Measurements from ENCODE around the gene SKA1.

The SKA1 gene, protein sequence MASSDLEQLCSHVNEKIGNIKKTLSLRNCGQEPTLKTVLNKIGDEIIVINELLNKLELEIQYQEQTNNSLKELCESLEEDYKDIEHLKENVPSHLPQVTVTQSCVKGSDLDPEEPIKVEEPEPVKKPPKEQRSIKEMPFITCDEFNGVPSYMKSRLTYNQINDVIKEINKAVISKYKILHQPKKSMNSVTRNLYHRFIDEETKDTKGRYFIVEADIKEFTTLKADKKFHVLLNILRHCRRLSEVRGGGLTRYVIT

DNA sequence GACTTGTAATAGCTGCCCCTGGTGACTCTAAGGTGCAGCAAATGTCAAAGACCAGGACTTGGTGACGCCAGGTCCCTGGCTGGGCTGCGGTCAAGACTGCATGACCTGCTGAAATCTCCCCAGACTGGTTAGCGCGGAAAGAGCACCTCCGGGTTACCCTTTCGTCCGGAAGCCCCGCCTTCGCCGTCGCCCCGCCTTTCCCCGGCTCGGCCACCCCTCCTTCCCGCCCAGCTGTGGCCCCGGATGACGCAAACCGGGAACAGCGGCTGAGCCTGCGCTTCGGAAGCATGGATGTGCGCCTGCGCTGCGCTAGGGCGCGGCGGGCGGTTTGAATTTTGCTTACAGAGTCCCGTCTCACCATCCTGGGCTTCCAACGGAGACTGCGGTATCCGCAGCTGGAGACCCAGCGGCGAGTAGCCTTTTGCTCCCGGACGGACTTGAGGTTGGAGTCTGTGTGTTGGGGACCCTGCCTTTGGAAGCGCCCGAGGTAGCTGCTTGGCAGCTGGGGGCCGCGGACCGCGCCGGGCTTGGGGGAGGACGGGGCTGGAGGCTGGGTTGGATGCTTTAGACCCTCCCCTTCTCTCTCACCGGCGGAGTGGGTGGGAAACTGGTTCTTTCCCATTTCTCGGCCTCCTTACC is at the start of gene SKA1:
Gene SKA1 (plus strand): TSS at position 294 of the 639 bp plus-strand sequence. CDS start 785 bp downstream, outside the sequence.
- DNase-seq, result peak; percentile 95

DNA sequence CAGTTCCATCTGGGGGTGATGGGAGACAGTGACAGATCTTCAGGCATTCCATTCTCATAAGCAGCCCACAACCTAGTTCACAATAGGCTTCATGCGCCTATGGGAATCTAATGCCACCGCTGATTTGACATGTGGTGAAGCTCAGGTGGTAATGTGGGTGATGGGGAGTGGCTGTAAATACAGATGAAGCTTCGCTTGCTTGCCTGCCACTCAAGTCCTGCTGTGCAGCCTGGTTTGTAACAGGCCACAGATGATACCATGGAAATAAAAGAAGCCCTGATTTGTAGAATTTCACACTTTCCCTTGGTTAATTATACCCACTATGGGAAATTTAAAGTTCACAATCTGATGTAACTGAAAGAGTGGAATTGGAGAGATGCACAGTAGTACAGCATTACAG is 46.9 kb upstream of the SKA1 start:
- DNase-seq, result no peak

DNA sequence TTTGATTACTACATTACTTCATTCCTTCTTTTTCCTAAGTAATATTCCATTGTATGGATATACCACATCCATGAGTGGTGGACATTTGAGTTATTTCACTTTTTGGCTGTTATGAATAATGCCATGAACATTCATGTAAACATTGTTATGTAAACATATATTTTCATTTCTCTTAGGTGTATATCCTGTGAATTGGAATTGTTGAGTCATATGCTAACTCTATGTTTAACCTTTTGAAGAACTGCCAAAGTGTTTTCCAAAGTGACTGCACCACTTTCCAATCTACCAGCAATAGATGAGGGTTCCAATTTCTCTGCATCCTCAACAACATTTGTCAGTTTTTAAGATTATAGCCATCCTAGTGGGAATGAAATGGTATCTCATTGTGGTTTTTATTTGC is 44.7 kb upstream of the SKA1 start:
- no peak for DNase-seq

DNA sequence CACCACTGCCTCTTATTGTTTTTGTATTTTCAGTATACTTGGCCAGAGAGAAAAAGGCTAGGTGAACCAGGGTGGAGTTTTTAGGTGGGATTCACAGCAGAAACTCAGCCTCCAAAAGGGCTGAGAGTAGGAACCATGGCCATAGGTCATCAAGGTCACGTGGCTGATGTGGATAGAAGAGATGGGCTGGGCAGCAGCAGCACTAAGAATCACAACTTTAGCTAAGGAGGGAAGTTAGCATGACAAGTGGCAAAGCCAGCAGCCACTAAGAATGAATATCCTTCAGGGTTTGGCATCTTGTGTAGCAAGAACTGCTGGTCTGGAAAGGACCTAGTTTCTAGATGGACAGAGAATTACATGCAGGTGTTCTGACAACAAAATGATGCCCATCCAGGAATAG is 43.2 kb upstream of the SKA1 start:
- DNase-seq, result no peak

DNA sequence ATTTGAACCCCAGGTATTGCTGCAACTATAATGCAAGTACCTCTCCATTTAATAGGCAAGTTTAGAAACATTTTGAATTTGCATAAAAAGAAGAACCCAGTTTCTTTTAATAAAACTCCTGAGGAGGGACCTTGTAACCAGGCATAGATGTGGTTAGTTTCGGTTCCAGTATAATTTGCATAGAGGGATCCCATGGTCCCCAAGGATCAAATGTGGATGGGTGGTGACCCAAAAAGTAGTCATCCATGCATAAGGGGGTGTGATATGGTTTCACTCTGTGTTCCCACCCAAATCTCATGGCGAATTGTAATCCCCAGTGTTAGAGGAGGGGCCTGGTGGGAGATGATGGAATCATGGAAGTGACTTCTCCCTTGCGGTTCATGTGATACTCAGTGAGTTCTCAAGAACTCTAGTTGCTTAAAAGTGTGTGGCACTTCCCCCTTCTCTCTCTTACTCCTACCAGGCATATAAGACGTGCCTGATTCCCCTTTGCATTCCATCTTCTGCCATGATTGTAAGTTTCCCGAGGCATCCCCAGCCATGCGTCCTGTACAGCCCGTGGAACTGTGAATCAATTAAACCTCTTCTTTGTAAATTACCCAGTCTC is 40.2 kb upstream of the SKA1 start:
- DNase-seq, result no peak

DNA sequence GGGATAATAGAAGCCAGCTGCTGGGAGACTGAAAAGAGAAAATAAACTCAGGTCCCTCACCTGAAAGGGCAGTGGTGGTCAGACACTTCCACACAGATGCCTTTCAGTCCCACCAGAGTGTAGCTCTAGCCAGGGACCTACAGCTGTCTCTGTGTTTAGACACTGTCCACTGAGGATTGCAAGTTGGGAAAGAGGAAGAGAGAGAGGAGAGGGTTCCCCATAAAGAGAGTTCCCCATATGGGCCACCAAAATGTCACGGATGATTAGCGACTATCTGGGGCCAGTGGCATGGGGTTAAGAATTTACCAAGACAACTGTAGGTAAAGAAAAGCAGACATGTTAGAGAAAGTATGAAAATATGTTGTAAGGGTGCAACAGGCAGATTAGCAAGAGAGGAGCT is 36.7 kb upstream of the SKA1 start:
- no peak for DNase-seq

DNA sequence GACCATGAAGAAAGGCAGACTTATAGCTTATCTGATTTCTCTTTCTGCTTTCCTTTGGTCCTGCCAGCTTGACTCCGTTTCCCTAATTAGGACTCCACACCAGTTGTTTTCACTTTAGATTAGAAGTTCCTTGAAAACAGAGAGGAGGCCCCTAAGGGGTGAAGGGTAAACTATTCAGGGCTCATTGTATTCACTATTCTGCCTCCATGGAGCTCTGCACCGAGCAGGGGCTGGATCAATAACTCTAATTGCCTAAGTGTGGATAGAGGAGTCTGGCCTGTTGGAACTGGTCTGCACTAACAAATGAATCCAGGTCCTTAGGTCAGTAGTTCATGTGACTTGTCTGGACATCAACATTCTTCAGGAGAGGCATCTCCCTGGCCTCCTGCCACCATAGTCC is 36.1 kb upstream of the SKA1 start:
- DNase-seq, result no peak

DNA sequence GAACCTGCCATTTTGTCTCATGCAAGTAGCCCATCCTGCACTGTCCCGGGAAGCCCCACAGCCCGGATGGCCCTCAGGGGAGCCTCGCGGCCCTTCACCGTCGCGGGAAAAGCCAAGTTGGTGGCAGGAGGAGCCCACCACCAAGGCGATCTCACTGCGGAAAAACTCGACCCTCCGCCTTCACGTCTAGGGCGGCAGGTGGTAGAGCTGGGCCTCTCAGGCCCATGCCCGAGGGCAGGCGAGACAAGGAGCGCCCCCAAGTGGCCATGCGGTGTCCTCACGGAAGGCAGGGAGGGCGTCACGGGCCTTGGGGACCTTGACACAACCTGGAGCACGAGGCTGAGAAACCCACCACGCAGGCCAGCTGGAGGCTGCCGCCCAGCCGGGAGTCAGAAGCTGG is 34.8 kb upstream of the SKA1 start:
- DNase-seq, result no peak

DNA sequence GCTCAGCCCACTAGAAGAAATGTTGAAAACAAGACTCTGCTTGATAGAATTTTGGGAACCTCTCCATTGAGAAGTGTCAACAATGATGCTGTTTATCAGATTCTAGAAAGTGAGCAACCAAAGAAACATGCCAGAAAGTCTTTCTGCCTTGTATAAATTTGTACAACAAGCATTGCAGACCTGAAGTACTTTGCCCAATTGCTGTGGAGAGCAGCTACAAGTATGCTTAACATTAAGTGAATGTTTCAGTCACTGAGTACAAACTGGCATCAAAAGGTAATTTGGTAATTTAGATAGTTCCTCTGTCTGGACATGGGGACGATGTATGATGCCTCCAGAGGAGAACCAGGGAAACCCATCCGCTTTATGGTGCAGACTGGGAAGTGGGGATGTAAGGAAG is 33.4 kb upstream of the SKA1 start:
- DNase-seq, result no peak

DNA sequence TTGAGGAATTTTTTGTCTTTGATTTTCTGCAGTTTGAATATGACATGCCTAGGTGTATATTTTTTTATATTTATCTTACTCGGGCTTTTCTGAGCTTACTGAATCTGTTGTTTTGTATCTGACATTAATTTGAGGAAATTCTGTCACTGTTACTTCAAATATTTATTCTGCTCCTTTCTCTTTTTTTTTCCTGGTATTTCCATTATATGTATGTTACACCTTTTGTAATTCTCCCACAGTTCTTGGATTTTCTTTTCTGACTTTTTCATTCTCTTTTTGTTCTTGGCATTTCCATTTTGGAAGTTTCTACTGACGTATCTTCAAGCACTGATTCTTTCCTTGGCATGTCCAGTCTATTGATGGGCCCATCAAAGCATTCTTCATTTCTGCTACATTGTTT is 24.1 kb upstream of the SKA1 start:
- DNase-seq, result no peak

DNA sequence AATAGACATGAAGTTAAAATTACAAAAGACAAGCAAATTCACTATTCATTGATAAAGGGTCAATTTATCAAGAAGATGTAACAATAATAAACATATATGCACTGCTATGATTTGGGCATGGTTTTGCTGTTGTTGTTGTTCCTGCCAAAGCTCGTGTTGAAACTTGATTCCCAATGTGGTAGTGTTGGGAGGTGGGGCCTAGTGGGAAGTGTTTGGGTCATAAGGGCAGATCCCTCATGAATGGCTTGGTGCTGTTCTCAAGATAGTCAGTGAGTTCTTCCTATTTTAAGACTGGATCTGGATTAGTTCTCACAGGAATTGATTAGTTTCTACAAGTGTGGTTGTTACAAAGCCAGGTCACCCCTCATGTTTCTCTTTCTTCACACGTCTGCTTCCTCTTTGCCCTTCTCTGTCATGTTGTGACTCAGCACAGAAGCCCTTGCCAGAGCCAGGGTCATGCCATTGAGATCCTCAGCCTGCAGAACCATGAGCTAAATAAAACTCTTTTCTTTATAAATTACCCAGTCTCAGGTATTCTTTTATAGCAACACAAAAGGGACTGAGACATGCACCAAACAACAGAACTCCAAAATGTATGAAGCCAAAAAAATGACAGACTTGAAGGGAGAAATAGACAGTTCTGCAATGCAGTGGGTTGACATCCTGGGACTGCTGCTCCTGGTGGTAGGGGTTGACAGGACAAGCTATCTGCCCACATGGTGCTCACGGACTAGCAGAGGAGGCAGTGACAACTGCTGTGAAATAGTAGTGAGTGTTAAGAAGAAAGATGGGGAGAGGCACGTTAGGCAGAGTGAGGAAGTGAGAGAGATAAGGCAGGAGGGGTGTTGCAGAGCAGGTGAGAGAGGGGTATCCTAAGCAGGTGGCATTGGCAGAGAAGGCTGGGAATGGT is 18.6 kb upstream of the SKA1 start:
- DNase-seq, result peak; percentile 14

DNA sequence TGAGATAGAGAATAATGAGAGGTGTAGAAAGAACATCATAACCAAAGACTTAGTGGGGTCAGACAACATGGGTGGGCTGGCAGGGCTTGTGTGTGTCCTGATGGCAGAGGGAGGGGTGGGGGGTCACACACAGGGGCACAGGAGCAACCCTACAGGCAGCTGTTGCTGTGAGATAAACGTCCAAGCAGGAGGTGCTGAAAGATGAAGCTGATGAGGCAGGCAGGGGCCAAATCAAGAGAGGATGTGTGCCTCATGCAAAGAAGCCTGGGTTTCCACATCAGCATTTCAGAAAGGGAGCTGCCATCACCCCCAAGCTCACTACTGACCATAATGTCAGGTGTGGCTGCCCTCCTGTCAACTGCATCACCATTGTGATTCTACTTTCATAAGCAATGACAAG is 16.0 kb upstream of the SKA1 start:
- DNase-seq, result no peak

DNA sequence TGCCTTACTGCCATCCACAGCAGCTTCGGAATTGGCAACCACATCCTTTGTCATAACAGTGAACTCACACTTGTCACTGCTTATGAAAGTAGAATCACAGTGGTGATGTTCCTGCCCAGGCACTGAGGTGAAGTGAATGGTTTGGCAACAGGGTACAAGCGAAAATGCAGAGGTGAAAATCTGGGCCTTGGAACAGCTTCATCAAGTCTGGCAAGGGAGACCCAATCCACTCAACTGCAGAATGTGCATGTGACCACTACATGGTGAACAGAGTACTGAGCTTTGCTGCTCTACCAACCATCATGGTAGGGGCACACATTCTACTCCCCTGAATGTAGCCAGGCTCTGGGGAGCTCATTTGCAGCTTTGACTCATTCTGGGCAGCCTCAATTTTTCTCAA is 15.0 kb upstream of the SKA1 start:
- no peak for DNase-seq

DNA sequence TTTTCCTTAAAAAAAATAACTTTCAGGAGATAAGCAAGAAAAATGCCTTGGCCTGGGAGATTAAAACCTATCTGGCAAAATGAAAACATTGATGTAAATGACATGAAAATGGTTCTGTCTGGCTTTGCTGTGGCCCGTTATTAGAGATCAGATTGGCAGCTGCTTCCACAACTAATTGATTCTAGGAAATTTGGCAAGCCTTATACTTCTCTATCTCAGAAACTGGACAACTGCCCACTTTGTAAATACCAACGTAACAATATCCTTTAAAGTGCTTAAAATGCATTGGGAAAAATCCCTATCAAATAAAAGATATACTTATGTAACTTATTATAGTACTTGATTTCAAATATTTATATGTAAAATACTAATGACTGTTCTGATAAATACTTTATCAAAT is 14.2 kb upstream of the SKA1 start:
- DNase-seq, result no peak

DNA sequence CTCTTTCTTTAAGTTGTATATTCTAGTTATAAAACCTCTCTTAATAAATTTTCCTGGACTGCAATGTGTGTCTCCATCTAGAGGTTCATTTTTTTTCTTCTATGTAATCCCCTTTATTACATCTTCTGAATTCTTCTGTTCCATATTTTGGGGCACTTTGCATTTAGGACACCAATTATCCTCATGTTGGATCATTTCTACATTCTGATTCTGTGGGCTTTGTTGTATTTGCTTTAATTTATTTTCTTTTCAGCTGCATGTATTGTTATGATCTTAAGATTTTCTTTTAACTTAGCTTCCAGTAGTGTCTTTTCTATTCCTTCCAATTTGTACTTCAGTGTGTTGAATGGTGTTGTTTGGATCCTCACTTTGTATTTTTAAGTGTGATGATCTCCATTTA is 5.2 kb upstream of the SKA1 start:
- no peak for DNase-seq

DNA sequence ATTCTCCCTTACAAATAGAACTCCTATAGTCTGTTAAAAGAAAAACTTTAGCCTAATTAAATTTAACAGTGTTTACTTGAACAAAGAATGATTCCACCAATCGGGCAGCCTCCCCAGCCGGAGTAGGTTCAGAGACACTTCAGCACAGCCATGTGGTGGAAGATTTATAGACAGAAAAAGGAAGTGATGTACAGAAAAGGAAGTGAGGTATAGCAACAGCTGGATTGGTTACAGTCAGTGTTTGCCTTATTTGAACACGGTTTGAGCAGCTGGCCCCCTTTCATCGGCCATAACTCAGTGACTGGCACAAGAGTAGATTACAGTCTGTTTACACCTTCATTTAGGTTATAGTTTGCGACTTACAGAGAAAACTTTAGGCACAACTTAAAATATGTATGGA is 2.1 kb upstream of the SKA1 start:
- DNase-seq, result no peak

DNA sequence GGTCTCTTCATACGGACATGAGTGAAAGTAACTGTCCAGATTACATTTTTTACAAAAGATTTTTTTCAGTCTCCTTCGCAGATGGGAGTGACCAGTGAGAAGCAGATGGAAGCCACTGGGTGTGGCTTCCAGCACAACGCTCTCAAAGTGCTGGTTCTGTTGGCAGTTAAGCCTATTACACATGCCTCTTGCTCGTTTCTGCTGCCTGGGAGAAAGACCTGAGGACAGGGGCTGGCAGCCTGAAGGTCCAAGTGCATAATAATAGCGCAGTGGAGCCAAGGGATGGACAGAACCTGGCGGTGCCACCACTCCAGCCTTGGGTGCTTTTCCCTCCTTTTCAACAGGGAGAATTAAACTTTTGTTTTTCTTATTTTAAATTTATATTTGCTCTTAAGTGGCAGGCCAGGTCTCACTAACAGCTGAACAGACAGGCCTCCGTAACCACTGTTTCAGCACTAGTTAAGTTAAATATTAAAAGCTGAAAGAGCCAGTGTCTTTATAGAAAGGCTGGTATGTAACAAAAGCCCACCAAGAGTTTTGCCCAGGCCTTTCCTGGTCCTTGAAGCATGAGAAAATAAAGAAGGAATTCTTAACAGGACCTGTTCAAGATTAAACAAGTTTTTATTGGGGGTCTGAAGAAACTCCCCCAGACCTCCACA is 1.2 kb upstream of the SKA1 start:
- no peak for DNase-seq

DNA sequence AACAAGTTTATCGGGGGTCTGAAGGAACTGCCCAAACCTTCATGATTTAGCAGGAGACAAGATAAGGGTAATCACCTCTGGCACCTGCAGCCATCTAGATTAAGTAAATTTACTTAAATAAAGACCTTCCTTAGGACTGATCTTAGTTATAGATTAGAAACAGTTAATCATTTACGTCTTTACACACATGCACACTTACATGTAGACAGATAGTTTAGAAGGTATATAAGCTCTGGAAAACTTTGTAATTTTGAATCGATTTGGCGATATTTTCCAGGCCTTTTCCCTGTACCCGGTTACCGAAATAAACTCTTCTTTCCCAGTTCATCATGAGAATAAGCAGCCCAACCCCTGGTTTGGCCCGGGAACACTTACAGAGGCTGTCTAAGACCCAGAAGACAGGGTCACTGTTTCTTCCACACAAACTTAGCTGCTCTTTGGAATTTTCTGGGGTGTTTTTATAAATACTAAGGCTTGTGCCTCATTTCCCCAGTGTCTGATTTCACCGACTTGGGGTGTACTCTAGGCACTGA is 560 bp upstream of the SKA1 start:
- DNase-seq, result no peak

DNA sequence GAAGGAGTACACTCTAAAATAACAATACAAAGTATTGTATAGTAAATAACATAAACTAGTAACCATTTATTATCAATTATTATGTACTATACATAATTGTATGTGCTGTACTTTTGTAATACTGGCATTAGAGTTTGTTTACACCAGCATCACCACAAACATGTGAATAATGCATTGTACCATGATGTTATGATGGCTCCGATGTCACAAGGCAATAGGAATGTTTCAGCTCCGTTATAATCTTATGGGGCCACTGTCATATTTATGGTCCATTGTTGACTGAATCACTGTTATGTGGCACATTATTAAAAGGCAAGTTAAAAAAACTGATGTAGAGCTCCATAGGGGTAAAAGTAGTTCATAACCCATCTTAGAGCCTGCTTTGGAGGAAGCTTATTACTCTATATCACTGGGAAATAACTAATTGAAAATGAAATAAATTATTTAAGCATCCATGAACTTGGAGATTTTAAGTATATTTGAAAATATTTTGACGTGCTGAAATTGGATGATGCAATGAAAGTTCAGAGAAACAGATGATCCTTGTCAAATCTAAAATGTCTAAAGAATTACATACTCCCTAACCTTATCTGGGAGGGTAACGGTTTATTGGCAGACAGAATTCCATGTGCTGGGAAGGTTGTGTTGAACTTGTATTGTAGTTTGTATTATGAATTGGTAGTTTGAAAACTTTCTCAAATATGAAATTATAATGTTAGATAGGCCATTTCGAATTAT is 2.4 kb downstream of the SKA1 start:
- DNase-seq, result peak; percentile 26

DNA sequence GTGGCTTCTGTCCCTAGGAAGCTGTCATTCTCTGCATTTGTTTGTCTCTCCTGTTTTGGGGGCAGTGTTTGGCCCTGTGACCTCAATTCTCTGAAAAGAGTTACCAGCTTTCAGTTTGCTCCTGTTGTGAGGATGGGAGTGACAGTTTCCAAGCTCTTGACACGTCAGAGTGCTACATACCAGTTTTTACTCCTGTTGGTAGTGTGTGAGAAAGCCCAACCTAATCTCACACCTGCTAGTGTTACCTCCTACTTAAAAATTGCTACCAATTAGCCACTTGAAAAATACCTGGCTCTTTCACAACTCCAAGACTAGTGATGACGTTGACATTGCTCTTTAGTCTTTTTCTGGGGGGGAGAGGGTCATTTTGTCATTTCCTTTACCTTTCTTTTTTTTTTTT is 14.1 kb downstream of the SKA1 start:
- no peak for DNase-seq

DNA sequence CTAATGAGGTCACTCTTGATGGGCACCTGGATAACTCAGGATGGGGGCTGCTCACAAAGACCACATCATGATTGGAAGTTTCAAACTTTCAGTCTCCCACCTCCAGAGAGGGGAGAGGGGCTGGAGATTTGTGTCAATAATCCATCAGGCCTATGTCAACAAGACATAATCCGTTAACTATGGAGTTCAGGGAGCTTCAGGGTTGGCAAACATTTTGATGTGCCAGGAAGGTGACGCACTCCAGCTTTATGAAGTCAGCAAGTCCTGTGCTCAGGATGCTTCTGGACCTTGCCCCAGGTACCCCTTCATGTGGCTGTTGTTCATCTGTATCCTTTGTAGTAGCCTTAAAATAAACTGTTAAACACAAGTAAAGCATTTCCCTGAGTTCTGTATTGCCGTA is 19.0 kb downstream of the SKA1 start:
- no peak for DNase-seq

DNA sequence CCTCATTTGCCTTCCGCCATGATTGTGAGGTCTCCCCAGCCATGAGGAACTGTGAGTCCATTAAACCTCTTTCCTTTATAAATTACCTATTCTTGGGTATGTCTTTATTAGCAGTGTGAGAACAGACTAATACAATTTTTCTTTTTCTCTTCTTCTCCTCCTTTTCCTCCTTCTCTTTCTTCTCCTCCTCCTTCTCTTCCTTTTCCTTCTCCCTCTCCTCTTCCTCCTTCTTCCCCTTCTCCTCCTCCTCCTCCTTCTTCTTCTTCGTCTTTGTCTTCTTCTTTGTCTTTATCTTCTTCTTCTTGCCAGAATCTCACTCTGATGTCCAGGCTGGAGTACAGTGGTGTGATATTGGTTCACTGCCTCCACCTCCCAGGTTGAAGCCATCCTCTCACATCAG is 20.2 kb downstream of the SKA1 start:
- DNase-seq, result no peak
